HG03565 (cell line): ENCODE results near the gene ZBTB16.

Source experiments
- ATAC-seq: cut with Tn5 transposase; IDR thresholded peaks from one replicate; pipeline ENCODE4 v1.9.1; 2021; ENCODE audit warnings: mild to moderate bottlenecking, moderate library complexity; ENCODE audit not compliant: unreplicated experiment

The ZBTB16 gene

DNA sequence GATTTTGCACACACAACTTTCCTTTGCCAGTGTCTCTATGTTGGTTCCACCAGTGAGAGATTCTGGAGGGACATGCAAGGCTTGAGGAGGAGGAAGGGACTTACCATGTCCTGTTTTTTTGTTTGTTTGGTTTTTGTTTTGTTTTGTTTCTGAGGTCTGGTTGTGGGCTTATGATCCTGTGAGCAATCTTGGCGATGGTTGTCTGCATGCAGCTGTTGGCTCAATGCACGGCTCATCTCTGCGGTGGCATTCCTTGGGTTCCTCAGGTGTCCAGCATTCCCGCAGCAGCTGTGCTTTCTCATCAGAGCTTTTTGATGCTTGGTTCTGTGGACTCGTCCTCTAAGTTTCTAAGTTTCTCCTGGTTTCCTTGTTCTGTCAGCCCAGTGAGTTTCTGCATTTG lies 231.9 kb downstream of the ZBTB16 start:
- ATAC-seq, result no peak

DNA sequence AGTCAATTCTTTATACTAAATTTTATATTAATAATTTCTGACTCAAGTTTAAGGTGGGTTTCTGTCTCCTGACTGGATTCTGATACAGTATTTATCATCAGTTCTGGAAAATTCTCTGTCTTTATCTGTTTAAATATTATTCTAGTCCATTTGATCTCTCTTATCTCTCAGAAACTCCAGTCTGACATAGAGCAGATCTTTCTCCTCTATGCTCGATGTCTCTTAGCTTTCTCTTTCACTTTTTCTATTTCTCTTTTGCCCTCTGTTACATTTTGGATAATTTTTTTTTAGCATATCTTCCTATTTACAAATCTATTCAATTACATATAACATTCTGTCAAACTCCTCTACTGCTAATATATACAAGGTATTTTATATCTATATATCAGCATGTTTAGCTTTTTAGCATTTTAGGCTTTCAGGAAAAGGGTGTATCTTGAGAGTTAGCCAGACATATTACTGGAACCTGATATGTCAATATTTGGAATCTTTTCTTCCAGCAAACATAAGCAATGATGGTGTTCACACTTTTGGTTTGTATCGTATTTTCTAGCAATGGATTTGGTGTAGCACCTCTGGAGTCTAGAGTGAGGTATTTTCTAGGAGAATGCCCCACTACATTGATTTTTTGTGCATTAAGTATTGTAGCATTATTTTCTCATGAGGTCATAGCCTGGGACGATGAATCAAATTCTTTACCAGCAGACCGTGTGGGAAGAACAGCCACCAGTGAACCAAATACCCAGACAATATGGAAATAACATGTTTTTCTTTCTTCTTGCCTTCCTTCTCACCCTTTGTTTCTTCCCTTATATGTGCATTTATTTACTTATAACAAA lies 232.6 kb downstream of the ZBTB16 start:
- no peak for ATAC-seq

DNA sequence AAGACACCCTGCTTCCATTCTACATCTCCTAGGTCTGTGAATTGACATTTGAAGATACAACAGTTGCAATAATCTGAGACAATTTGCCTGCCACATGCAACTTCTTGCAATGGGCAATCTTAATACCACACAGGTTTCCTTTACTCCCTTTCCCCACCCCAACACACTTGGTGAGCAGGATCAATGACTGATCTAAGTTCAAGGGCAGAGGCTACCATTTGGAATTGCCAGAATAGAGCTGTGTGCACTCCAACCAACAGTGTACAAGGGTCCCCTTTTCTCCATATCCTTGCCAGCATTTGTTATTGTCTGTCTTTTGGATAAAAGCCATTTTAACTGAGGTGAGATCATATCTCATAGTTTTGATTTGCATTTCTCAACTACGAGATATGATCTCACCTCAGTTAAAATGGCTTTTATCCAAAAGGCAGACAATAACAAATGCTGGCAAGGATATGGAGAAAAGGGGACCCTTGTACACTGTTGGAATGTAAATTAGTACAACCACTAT lies 233.7 kb downstream of the ZBTB16 start:
- ATAC-seq, result no peak

DNA sequence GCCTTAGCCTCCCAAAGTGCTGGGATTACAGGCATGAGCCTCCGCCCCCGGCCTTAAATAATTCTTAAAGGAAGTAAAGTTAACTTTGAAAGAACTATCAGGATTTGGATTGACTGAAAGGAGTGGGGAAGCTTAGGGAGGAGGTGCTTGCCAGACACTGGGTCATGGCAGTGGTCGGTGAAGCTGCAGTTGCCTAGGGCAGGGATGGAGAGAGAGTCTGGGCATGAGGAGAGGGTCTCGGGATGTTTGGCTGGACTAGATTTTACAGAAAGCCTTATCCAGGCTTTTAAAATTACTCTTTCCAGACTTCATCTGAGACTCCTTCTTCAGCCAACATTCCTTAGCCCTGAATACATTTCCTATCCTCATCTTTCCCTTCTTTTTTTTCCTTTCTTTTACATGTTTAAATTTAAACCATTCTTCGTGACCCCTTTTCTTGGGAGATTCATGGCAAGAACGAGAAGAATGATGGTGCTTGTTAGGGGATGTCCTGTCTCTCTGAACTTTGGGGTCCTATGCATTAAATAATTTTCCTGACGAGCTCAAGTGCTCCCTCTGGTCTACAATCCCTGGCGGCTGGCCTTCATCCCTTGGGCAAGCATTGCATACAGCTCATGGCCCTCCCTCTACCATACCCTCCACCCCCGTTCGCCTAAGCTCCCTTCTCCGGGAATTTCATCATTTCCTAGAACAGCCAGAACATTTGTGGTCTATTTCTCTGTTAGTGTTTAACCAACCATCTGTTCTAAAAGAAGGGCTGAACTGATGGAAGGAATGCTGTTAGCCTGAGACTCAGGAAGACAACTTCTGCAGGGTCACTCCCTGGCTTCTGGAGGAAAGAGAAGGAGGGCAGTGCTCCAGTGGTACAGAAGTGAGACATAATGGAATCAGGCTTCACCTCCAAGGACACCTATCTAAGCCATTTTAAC lies 236.4 kb downstream of the ZBTB16 start, which contains the start of gene NNMT:
Gene NNMT (plus strand): TSS at position 724 of the 929 bp plus-strand sequence. CDS start 158 bp downstream, at position 882.
- no peak for ATAC-seq

DNA sequence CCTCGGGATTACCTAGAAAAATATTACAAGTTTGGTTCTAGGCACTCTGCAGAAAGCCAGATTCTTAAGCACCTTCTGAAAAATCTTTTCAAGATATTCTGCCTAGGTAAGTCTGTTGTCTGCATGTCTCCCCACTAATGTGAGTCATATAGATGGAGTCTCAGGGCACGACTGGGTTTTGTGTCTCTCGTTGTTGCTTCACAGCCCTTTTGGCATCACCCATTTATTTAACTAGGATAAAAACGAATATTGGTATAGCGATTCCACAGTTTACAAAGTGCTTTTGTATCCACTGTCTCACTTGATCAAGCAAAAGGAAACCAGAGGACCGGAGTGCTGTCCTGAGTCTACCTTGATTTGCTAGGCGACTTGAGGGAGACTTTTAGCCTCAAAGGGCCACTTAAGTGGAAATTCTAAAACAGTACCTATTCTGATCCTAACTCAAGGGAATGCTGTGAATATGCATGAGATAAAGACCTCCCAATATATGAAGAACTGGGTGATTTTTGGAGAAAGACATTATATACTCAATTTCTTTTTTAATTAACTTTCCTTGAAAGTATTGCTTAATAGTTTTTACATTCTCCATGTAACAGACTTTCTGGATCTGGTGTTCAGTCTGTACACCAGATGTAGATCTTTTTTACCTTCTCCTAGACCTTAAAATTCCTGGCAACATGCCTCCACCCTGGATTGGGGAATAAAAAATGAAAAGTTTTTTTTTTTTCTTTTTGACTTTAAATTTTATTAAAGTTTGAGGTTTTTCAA lies 237.3 kb downstream of the ZBTB16 start:
- ATAC-seq, result no peak

DNA sequence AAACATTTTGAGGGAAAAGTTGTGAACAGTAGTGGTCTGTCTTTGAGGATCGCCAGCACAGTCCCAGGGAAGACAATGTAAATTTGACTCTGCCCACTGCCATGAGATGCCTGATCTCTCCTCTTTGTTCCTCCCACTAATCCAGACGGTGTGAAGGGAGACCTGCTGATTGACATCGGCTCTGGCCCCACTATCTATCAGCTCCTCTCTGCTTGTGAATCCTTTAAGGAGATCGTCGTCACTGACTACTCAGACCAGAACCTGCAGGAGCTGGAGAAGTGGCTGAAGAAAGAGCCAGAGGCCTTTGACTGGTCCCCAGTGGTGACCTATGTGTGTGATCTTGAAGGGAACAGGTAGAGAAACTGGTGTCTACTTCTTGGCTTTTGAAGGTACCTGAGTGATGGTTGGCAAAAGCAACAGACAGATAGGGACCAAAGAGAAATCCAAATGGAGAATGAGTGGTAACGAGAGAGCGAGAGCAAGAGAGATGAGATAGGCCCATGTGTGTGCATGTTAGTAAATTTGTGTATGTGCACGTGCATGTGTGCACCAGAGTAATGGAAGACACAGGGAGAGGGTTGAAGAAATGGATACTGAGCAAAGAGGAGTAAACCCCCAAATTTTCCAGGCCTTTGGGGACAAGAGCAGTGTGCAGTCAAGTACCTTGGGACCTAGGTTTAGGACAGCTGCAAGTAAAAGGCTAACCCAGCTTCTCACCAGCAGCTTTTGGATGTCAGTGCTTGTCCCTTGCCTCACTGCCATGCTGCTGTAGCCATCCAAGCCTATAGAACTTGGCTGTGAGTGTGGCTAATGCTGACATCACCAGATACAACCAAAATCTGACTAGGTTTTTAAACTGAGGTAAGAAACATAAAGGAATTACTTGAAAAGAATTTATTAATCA lies 238.5 kb downstream of the ZBTB16 start:
- ATAC-seq, result no peak

DNA sequence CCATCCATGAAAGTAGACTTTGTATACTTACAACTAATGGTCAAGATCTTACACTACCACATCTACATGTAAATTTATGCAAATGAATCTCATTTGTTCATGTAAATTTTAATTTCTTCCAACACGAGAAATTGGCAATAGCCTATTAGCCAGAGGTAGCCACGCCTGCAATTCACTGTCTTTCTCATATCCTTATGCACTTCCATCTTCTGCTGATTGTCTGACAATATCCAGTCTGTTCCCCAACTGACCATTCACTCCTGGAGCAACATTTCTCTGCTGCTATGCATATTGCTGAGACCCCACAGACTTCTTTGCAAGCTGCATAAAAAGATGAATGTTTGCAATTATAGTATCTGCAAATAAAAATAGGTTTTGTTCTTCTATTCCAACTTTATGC lies 239.2 kb downstream of the ZBTB16 start:
- no peak for ATAC-seq
